ENCODE results near the gene FAM20C.

DNA sequence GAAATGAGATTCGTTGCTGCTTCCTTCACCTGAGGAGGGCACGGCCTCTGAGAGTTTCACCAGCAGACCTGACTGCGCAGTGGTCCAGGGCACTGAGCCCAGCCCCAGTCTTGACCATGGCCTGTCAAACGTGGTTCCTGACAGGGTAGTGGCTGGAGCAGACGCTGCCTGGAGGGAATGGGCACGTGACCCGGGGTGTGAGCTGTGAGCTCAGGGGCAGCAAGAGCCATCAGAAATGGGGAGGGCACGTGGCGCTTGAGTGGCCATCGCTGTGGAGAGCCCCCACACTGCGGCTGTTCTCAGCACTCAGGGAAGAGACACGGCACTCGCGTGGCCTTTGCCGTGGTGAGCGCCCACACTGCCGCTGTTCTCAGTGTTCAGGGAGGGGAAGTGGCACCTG is 12.0 kb downstream of the FAM20C start:
- TF ChIP-seq, protein P1, sequence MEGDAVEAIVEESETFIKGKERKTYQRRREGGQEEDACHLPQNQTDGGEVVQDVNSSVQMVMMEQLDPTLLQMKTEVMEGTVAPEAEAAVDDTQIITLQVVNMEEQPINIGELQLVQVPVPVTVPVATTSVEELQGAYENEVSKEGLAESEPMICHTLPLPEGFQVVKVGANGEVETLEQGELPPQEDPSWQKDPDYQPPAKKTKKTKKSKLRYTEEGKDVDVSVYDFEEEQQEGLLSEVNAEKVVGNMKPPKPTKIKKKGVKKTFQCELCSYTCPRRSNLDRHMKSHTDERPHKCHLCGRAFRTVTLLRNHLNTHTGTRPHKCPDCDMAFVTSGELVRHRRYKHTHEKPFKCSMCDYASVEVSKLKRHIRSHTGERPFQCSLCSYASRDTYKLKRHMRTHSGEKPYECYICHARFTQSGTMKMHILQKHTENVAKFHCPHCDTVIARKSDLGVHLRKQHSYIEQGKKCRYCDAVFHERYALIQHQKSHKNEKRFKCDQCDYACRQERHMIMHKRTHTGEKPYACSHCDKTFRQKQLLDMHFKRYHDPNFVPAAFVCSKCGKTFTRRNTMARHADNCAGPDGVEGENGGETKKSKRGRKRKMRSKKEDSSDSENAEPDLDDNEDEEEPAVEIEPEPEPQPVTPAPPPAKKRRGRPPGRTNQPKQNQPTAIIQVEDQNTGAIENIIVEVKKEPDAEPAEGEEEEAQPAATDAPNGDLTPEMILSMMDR (IDR thresholded peaks at IDR 0.05) = no peak
- no peak for TF ChIP-seq POLR2A (IDR thresholded peaks at IDR 0.05)
